OCI-M2 (cell line): Measurements from ENCODE around the gene OR1D5.
A peak's percentile ranks its signal among the peaks of the same experiment; 100 is the strongest.
"Not testable (repeated sequence)": the region's sequence is repeated elsewhere in the genome, so short reads cannot be mapped to it uniquely, and the experiment has no call there.

Source experiments
- DNase-seq: peaks from one replicate; lab custom pipeline; 2025; ENCODE audit not compliant: unreplicated experiment; lab: John Stamatoyannopoulos, UW

The OR1D5 gene

GRCh38 chr17:3063507-3063906, at the start of gene OR1D5:
Gene OR1D5 (minus strand): TSS chr17:3063607. CDS start chr17:3063607, 0 bp downstream.
- not testable (repeated sequence) for DNase-seq

GRCh38 chr17:3104322-3104721, 40.9 kb upstream of the OR1D5 start, which contains the start of gene OR1D2:
Gene OR1D2 (minus strand): TSS chr17:3104422. CDS start chr17:3092996, 11,426 bp downstream.
- no peak for DNase-seq

- not testable (repeated sequence) for DNase-seq
Measured at GRCh38 chr17:3073850-3074249, 10.4 kb upstream of the OR1D5 start.

GRCh38 chr17:3065192-3065591, 1.8 kb upstream of the OR1D5 start:
- DNase-seq = not testable (repeated sequence)

GRCh38 chr17:3062824-3063377, 506 bp downstream of the OR1D5 start:
- not testable (repeated sequence) for DNase-seq

- not testable (repeated sequence) for DNase-seq
Measured at GRCh38 chr17:3054868-3055267, 8.5 kb downstream of the OR1D5 start.

- no peak for DNase-seq
Measured at GRCh38 chr17:3049705-3050295, 13.6 kb downstream of the OR1D5 start.

- peak; percentile 14 for DNase-seq
Measured at GRCh38 chr17:3048727-3049471, 14.5 kb downstream of the OR1D5 start.

- no peak for DNase-seq
Measured at GRCh38 chr17:3046753-3047152, 16.7 kb downstream of the OR1D5 start.

- DNase-seq = no peak
Measured at GRCh38 chr17:3043737-3044365, 19.6 kb downstream of the OR1D5 start.

- no peak for DNase-seq
Measured at GRCh38 chr17:3040882-3041281, 22.5 kb downstream of the OR1D5 start.

- no peak for DNase-seq
Measured at GRCh38 chr17:3039736-3040135, 23.7 kb downstream of the OR1D5 start.

GRCh38 chr17:3038941-3039340, 24.5 kb downstream of the OR1D5 start:
- no peak for DNase-seq

- no peak for DNase-seq
Measured at GRCh38 chr17:3037259-3037658, 26.1 kb downstream of the OR1D5 start.

GRCh38 chr17:3036800-3037199, 26.6 kb downstream of the OR1D5 start:
- DNase-seq = no peak

- no peak for DNase-seq
Measured at GRCh38 chr17:3035968-3036280, 27.5 kb downstream of the OR1D5 start.

- no peak for DNase-seq
Measured at GRCh38 chr17:3035256-3035967, 28.0 kb downstream of the OR1D5 start.

GRCh38 chr17:3034578-3034920, 28.9 kb downstream of the OR1D5 start:
- DNase-seq = no peak

GRCh38 chr17:3033741-3034577, 29.4 kb downstream of the OR1D5 start:
- DNase-seq = no peak

GRCh38 chr17:3033248-3033640, 30.2 kb downstream of the OR1D5 start:
- no peak for DNase-seq
